PC-9 (cell line): ENCODE data around the gene CALCB.

Source experiments
- CTCF ChIP-seq: fragments of 200-600 bp; sonication (generic); conservative IDR thresholded peaks from 2 replicates; pipeline ENCODE4 v1.6.1; 2017; ENCODE audit warnings: mixed run types, antibody characterized with exemption, mild to moderate bottlenecking, moderate library complexity
- EZH2 ChIP-seq: fragments of 200-600 bp; sonication (generic); IDR thresholded peaks from 2 replicates; pipeline ENCODE4 v1.8.0; 2017; ENCODE audit warnings: antibody characterized with exemption, low read depth

- TF ChIP-seq CTCF: no peak
- TF ChIP-seq EZH2: no peak
Observed at GRCh38 chr11:15107730-15108515, 34.5 kb downstream of the CALCB start.
